ENCODE results near the gene CD109.

DNA sequence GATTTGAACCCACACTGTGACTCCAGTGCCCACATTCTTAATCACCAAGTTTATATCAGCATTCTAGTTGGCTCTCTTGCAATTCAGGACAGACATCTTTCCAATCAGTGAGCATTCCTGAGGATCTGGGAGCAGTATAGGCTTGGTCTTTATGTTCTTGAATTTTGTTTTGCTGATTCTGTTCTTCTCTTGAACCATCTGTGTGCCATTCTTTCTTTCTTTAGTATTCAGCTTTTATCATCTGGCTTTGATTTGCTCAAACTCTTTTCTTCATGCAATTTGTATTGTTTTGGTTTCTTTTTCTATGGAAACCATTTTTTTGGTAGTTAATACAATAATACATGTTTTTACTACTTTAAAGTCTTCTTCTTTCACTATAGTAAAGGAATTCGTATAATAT is 162.4 kb downstream of the CD109 start:
- TF ChIP-seq GATA2 (IDR thresholded peaks at IDR 0.05; ENCODE audit: low read depth, low read length) (no peak), GATA3 (IDR thresholded peaks at IDR 0.05; ENCODE audit: low read depth, low read length) (no peak)

Measured in SH-SY5Y (cell line).